DND-41 (cell line): Measurements from ENCODE around the gene DNAJA1.

Experiments used
- ATAC-seq: fragments of 200-7000 bp; cut with Tn5 transposase; 3 replicates; pipeline ENCODE4 v1.9.1; 2021; ENCODE audit warnings: low read depth; ENCODE audit not compliant: insufficient read depth
- DNase-seq: peaks from one replicate; pipeline ENCODE4 v3.0.0-alpha.2; 2020
- H2AFZ ChIP-seq: 2 replicates; pipeline ENCODE4 v1.6.0; 2012; ENCODE audit warnings: low read depth, low read length
- H3K27ac ChIP-seq: 2 replicates; pipeline ENCODE4 v1.5.1; 2012; ENCODE audit warnings: low read length, inconsistent platforms
- H3K27me3 ChIP-seq: fragments of 200-600 bp; sonication (generic); 2 replicates; pipeline ENCODE4 v1.6.0; 2012; ENCODE audit warnings: low read length, mild to moderate bottlenecking, inconsistent platforms; ENCODE audit not compliant: insufficient read depth, poor library complexity
- H3K36me3 ChIP-seq: 2 replicates; pipeline ENCODE4 v1.5.1; 2012; ENCODE audit warnings: low read length, inconsistent platforms; ENCODE audit not compliant: insufficient read depth
- H3K4me1 ChIP-seq: 2 replicates; pipeline ENCODE4 v1.5.1; 2012; ENCODE audit warnings: mild to moderate bottlenecking, low read length; ENCODE audit not compliant: insufficient read depth
- H3K4me2 ChIP-seq: 2 replicates; pipeline ENCODE4 v1.6.0; 2012; ENCODE audit warnings: mild to moderate bottlenecking, moderate library complexity, low read length, inconsistent platforms; ENCODE audit not compliant: insufficient read depth
- H3K4me3 ChIP-seq, 2 experiments: fragments of 200-600 bp in 1 of 2; shearing (Covaris generic) in 1 of 2; 2 replicates each; pipeline ENCODE4 v1.5.1; 2012 to 2016; ENCODE audit warnings: inconsistent platforms in 2 of 2, low read length in 2 of 2, mild to moderate bottlenecking in 2 of 2, low read depth in 1 of 2, moderate library complexity in 1 of 2
- H3K79me2 ChIP-seq: 2 replicates; pipeline ENCODE4 v1.6.0; 2012; ENCODE audit warnings: low read length, inconsistent platforms; ENCODE audit not compliant: insufficient read depth
- H3K9ac ChIP-seq: 2 replicates; pipeline ENCODE4 v1.6.0; 2012; ENCODE audit warnings: low read depth, mild to moderate bottlenecking, inconsistent platforms, low read length, moderate library complexity
- H3K9me3 ChIP-seq: 2 replicates; pipeline ENCODE4 v1.5.1; 2012; ENCODE audit warnings: low read length, moderate library complexity, mild to moderate bottlenecking, inconsistent platforms; ENCODE audit not compliant: insufficient read depth, severe bottlenecking
- H4K20me1 ChIP-seq: 2 replicates; pipeline ENCODE4 v1.6.0; 2012; ENCODE audit warnings: low read length; ENCODE audit not compliant: insufficient read depth
- EZH2 ChIP-seq: IDR thresholded peaks from 3 replicates; pipeline ENCODE4 v1.6.1; 2012; ENCODE audit warnings: borderline replicate concordance, low read depth, mild to moderate bottlenecking, moderate library complexity, low read length, inconsistent platforms; ENCODE audit not compliant: severe bottlenecking
- TF ChIP-seq, protein P1 (sequence below): IDR thresholded peaks from 2 replicates; pipeline ENCODE4 v1.5.1; 2012; ENCODE audit warnings: borderline replicate concordance, low read length, moderate library complexity, mild to moderate bottlenecking; ENCODE audit not compliant: poor library complexity, severe bottlenecking; ENCODE audit errors: extremely low read depth

The DNAJA1 gene

GRCh38 chr9:33080534-33080933 is 55.5 kb downstream of the DNAJA1 start:
- Histone ChIP-seq H3K9ac (peak overlapping the region; percentile 47), H3K36me3 (no peaks in the 10 kb centered on the region), H3K4me3 (peak overlapping the region in 1 of 2 experiments; percentile 47; a peak in 2 of 4 replicates), H3K27ac (peak overlapping the region; percentile 57), H3K4me2 (peak overlapping the region; percentile 60), H3K4me1 (peaks cover 32% of the 10 kb centered on the region), H2AFZ (peak overlapping the region; percentile 70), H4K20me1 (no peaks in the 10 kb centered on the region), H3K79me2 (peaks cover 11% of the 10 kb centered on the region), H3K9me3 (no peaks in the 10 kb centered on the region), H3K27me3 (no peaks in the 10 kb centered on the region)
- ATAC-seq (no peak), DNase-seq (no peak)
- TF ChIP-seq, protein P1, sequence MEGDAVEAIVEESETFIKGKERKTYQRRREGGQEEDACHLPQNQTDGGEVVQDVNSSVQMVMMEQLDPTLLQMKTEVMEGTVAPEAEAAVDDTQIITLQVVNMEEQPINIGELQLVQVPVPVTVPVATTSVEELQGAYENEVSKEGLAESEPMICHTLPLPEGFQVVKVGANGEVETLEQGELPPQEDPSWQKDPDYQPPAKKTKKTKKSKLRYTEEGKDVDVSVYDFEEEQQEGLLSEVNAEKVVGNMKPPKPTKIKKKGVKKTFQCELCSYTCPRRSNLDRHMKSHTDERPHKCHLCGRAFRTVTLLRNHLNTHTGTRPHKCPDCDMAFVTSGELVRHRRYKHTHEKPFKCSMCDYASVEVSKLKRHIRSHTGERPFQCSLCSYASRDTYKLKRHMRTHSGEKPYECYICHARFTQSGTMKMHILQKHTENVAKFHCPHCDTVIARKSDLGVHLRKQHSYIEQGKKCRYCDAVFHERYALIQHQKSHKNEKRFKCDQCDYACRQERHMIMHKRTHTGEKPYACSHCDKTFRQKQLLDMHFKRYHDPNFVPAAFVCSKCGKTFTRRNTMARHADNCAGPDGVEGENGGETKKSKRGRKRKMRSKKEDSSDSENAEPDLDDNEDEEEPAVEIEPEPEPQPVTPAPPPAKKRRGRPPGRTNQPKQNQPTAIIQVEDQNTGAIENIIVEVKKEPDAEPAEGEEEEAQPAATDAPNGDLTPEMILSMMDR = no peak
- no peak for TF ChIP-seq EZH2

DNA sequence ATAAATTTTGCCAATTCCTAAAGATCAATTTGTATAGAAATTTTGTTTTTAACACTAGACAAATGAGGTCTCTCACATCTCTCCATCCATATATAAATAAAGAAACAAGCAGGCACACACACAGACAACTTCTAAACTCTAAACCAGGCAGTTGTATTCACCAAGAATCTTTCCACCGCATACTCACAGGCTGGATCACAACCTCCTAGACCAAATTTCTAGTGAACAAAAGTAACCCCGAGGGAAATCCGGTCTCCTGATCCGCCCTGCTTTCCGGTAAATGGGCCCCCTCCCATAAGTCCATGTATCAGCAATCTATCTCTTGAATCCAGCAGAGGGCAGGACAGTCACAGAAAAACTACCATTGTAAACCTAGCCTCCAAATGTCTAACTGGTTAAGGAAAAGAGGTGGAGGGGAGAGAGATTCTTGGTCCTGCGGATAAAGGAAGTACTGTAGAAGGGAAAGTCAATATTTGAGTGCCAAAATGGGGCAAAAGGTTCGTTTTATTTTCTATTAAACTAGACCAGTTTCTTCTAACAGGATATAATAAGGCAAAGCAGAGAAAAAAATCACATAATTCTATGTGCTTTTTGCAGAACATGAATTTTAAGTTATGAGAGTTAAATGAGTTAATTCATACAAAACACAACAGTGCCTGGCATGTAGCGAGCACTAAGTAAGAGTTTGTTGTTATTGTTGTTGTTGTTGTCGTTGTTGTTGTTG is 56.2 kb downstream of the DNAJA1 start:
- Histone ChIP-seq H3K27me3 (no peaks in the 10 kb centered on the region), H4K20me1 (no peaks in the 10 kb centered on the region), H3K36me3 (no peaks in the 10 kb centered on the region), H3K9ac (peak overlapping the region; percentile 47), H3K4me3 (peak overlapping the region in 1 of 2 experiments; percentile 47; a peak in 2 of 4 replicates), H2AFZ (peak overlapping the region; percentile 70), H3K9me3 (no peaks in the 10 kb centered on the region), H3K79me2 (peaks cover 3% of the 10 kb centered on the region), H3K27ac (peak overlapping the region; percentile 57), H3K4me2 (peak overlapping the region; percentile 60), H3K4me1 (peaks cover 27% of the 10 kb centered on the region)
- ATAC-seq (peak; percentile 76), DNase-seq (peak; percentile 81)
- TF ChIP-seq, protein P1 = peak; percentile 91
- no peak for TF ChIP-seq EZH2

- H2AFZ ChIP-seq = peak overlapping the region; percentile 45
- H3K4me2 ChIP-seq = no peak overlapping the region
- TF ChIP-seq, protein P1 = no peak
- TF ChIP-seq EZH2 = no peak
- DNase-seq (peak; percentile 30), ATAC-seq (no peak)
- H3K79me2 ChIP-seq = no peaks in the 10 kb centered on the region
- H3K27ac ChIP-seq = no peak overlapping the region
- no peaks in the 10 kb centered on the region for H3K27me3 ChIP-seq
- no peak overlapping the region for H3K9ac ChIP-seq
- H4K20me1 ChIP-seq = no peaks in the 10 kb centered on the region
- H3K4me3 ChIP-seq = no peak overlapping the region
- peaks cover 24% of the 10 kb centered on the region for H3K4me1 ChIP-seq
- no peaks in the 10 kb centered on the region for H3K36me3 ChIP-seq
- H3K9me3 ChIP-seq = no peaks in the 10 kb centered on the region
These were observed 57.1 kb downstream of the DNAJA1 start for GRCh38 chr9:33082128-33082527.
